A673 (cell line): ENCODE measurements around the gene DDA1. TPM values are rescaled to one million over a fixed set of nuclear protein-coding genes. Genes with fewer than 3 reads are reported as not detected.

Experiments
- BruUV-seq: library from RNA; stranded (reverse); fragments of 400-500 nt; replicated peaks from 2 replicates; lab custom pipeline; 2021; lab: Mats Ljungman, UMichigan
- CTCF ChIA-PET: fragments of 300-600 bp; sonication (Branson Sonifier 250); formaldehyde crosslinking; loops from one replicate; lab custom pipeline; 2022; ENCODE audit warnings: antibody characterized with exemption; lab: Charles Lee
- POLR2A ChIA-PET: fragments of 300-600 bp; sonication (Branson Sonifier 250); formaldehyde crosslinking; loops from one replicate; lab custom pipeline; 2022; ENCODE audit warnings: antibody characterized with exemption; ENCODE audit not compliant: low non-redundant PET; lab: Charles Lee
- DNase-seq: peaks from one replicate; pipeline ENCODE4 v3.0.0-alpha.2; 2015; ENCODE audit warnings: low spot score
- H3K27ac ChIP-seq: fragments of 200-600 bp; sonication (generic); 2 replicates; pipeline ENCODE4 v1.5.1; 2016; ENCODE audit warnings: mixed run types, low read depth, mild to moderate bottlenecking, mixed read lengths, antibody characterized with exemption, low read length; ENCODE audit not compliant: poor library complexity, severe bottlenecking
- H3K27me3 ChIP-seq: fragments of 200-600 bp; sonication (generic); replicated peaks from 2 replicates; pipeline ENCODE4 v1.6.1; 2017; ENCODE audit warnings: mixed run types, low read depth, mild to moderate bottlenecking, mixed read lengths, antibody characterized with exemption, low read length; ENCODE audit not compliant: insufficient read depth, poor library complexity
- H3K36me3 ChIP-seq: fragments of 200-600 bp; sonication (generic); 2 replicates; pipeline ENCODE4 v1.6.1; 2016; ENCODE audit warnings: mixed run types, mild to moderate bottlenecking, mixed read lengths, antibody characterized with exemption, low read length; ENCODE audit not compliant: insufficient read depth, poor library complexity, severe bottlenecking
- H3K4me1 ChIP-seq: fragments of 200-600 bp; sonication (generic); 2 replicates; pipeline ENCODE4 v1.6.1; 2017; ENCODE audit warnings: mixed run types, mild to moderate bottlenecking, mixed read lengths, antibody characterized with exemption, low read length; ENCODE audit not compliant: insufficient read depth, poor library complexity, severe bottlenecking
- H3K4me3 ChIP-seq: fragments of 200-600 bp; sonication (generic); 2 replicates; pipeline ENCODE4 v1.5.1; 2016; ENCODE audit warnings: low read depth, mixed run types, mild to moderate bottlenecking, mixed read lengths, low read length; ENCODE audit not compliant: poor library complexity, severe bottlenecking
- H3K9me3 ChIP-seq: fragments of 200-600 bp; sonication (generic); 2 replicates; pipeline ENCODE4 v1.6.1; 2016; ENCODE audit warnings: mixed run types, low read depth, mild to moderate bottlenecking, mixed read lengths, antibody characterized with exemption, low read length; ENCODE audit not compliant: poor library complexity, severe bottlenecking
- EZH2 ChIP-seq: fragments of 200-600 bp; sonication (generic); IDR thresholded peaks from 2 replicates; pipeline ENCODE4 v1.6.1; 2017; ENCODE audit warnings: borderline replicate concordance, low read depth, mild to moderate bottlenecking, mixed read lengths, antibody characterized with exemption, low read length; ENCODE audit not compliant: poor library complexity, severe bottlenecking
- intact Hi-C: fragments of 100-400 bp; cut with micrococcal nuclease; formaldehyde crosslinking; loops from one replicate; pipeline ENCODE4 v1.10.0; 2022; ENCODE audit not compliant: unreplicated experiment
- total RNA-seq: library from RNA; stranded (reverse); gene quantifications from 2 replicates; pipeline ENCODE4 v1.2.3, GENCODE V29; 2021
- TF ChIP-seq, protein P1 (sequence below): fragments of 300-800, 200-600 bp; sonication (generic); conservative IDR thresholded peaks from 2 replicates; pipeline ENCODE4 v1.5.1; 2017; ENCODE audit warnings: low read depth, mild to moderate bottlenecking, antibody characterized with exemption, low read length, moderate library complexity, mixed read lengths

Gene DDA1
- total RNA-seq, 1 experiment from 2014 or later, result 68.5 TPM

DNA sequence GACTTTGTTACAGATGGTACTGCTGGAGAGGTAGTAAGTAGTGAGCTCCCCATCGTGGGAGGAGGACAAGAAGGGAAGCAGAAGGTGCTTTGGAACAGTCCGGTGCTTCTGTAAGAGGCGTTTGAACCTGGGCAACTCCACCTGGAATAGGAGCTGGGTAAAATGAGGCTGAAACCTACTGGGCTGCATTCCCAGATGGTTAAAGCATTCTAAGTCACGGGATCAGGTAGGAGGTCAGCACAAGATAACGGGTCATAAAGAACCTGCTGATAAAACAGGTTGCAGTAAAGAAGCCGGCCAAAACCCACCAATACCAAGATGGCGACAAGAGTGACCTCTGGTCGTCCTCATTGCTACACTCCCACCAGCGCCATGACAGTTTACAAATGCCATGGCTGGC lies 22.6 kb upstream of the DDA1 start:
- no peaks in the 10 kb centered on the region for H3K27me3 ChIP-seq
- ChIA-PET POLR2A (no interaction called here), CTCF (no interaction called here)
- peaks cover 4% of the 10 kb centered on the region for H3K4me1 ChIP-seq
- no peak for DNase-seq
- BruUV-seq, result no TSS peak
- H3K27ac ChIP-seq, result no peak overlapping the region
- no peaks in the 10 kb centered on the region for H3K9me3 ChIP-seq
- no peaks in the 10 kb centered on the region for H3K36me3 ChIP-seq
- no peak overlapping the region for H3K4me3 ChIP-seq
- TF ChIP-seq, protein P1, sequence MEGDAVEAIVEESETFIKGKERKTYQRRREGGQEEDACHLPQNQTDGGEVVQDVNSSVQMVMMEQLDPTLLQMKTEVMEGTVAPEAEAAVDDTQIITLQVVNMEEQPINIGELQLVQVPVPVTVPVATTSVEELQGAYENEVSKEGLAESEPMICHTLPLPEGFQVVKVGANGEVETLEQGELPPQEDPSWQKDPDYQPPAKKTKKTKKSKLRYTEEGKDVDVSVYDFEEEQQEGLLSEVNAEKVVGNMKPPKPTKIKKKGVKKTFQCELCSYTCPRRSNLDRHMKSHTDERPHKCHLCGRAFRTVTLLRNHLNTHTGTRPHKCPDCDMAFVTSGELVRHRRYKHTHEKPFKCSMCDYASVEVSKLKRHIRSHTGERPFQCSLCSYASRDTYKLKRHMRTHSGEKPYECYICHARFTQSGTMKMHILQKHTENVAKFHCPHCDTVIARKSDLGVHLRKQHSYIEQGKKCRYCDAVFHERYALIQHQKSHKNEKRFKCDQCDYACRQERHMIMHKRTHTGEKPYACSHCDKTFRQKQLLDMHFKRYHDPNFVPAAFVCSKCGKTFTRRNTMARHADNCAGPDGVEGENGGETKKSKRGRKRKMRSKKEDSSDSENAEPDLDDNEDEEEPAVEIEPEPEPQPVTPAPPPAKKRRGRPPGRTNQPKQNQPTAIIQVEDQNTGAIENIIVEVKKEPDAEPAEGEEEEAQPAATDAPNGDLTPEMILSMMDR, result no peak
- TF ChIP-seq EZH2, result no peak
- intact Hi-C loops, result loop anchor here (10.0 kb wide), 1 partner anchor 512 kb away; no protein-coding TSS in a partner anchor

DNA sequence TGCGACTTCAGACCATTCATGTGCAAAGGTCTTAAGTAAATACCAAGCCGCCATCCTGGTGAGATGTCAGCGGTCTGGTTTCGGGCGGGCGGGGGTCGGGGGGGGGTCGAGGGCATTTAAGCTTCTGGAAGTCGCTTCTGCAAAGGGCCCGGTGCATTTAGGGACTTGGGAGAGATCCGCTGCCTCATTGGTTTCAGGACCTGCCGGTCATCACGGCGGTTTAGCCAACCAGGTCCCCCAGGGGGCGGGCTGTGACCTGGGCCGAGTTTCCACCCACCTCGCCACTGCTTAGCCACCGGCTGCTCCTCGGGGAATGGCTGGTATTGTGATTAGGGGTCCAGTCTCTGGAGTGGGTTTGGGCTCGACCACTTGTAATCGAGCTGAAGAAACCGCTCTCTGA lies 19.9 kb upstream of the DDA1 start:
- DNase-seq, result no peak
- Histone ChIP-seq H3K9me3 (no peaks in the 10 kb centered on the region), H3K36me3 (peaks cover 3% of the 10 kb centered on the region), H3K4me3 (no peak overlapping the region), H3K27me3 (no peaks in the 10 kb centered on the region), H3K4me1 (peaks cover 8% of the 10 kb centered on the region), H3K27ac (no peak overlapping the region)
- ChIA-PET POLR2A (interaction anchor here (0.6 kb wide), 1 partner anchor 408 kb away, joined by 3 read pairs; no protein-coding TSS in a partner anchor), CTCF (interaction anchor here (0.6 kb wide), 1 partner anchor 176 kb away, joined by 7 read pairs; no protein-coding TSS in a partner anchor)
- TF ChIP-seq, protein P1, result no peak
- no peak for TF ChIP-seq EZH2
- BruUV-seq, result no TSS peak
- intact Hi-C loops, result loop anchor here (10.0 kb wide), 1 partner anchor 515 kb away; no protein-coding TSS in a partner anchor

DNA sequence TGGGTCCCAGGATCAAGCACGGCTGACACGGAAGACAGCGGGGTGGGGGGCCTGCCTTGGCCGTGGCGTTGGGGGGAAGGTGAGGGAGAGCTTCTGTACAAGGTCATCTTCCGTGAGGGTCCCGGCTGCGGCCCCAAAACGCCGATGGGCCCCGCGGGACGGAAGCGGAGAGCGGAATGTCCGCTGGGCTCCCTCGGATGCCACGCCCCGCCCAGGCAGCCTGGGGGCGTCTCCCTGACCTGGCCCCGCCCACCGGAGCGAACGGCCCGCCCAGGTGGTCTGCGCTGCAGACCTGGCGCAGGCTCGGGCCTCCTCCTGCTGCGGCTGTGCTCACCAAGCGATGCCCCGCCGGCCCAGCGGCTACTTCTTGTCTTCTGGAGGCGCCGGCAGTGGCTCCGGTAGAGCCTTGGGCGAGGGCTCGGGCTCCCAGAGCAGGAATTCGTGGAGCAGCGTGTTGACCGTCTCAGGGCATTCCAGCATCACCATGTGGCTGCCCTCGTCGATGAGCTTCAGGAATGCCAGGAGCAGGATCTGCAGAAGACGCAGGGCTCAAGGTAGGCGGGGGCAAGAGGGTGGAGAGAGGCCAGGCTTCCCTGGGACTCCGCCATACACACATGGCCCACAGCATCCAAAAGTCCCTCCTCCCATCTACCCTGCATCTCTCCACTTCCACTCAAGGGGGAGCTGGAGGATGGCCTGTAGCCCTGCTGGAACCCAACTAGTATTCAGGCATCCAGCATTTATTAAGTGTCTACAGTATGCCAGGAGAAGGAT lies 16.9 kb upstream of the DDA1 start:
- H3K4me3 ChIP-seq, result peak overlapping the region; percentile 54
- H3K27me3 ChIP-seq, result no peaks in the 10 kb centered on the region
- H3K9me3 ChIP-seq, result no peaks in the 10 kb centered on the region
- H3K4me1 ChIP-seq, result peaks cover 8% of the 10 kb centered on the region
- BruUV-seq, result no TSS peak
- peaks cover 8% of the 10 kb centered on the region for H3K36me3 ChIP-seq
- intact Hi-C loops, result loop anchor here (1.0 kb wide), 1 partner anchor 94 kb away; no protein-coding TSS in a partner anchor
- TF ChIP-seq, protein P1, result peak; percentile 77
- TF ChIP-seq EZH2, result no peak
- ChIA-PET CTCF (interaction anchor here (0.7 to 0.8 kb wide), 2 partner anchors 14 to 94 kb away, joined by 4 to 9 read pairs; no protein-coding TSS in a partner anchor), POLR2A (no interaction called here)
- peak overlapping the region; percentile 21 for H3K27ac ChIP-seq
- peak; percentile 95 for DNase-seq
